H1 (cell line): Measurements from ENCODE around the gene ISOC2. TPM values are rescaled to one million over a fixed set of nuclear protein-coding genes. Genes with fewer than 3 reads are reported as not detected.

Experiments used
- CTCF ChIA-PET: fragments of 300-600 bp; sonication (Branson Sonifier 250); formaldehyde crosslinking; loops from one replicate; lab custom pipeline; 2021; ENCODE audit not compliant: partially characterized antibody; lab: Charles Lee
- POLR2A ChIA-PET: fragments of 300-600 bp; sonication (Branson Sonifier 250); formaldehyde crosslinking; loops from one replicate; lab custom pipeline; 2021; ENCODE audit warnings: inconsistent platforms; ENCODE audit not compliant: partially characterized antibody; lab: Charles Lee
- DNase-seq, 2 experiments: peaks; one replicate each; pipeline versions ENCODE4 v3.0.0 to v3.0.0-alpha.2; 2010 to 2022; ENCODE audit warnings: low spot score in 2 of 2, low read depth in 1 of 2, mixed read lengths in 1 of 2
- FAIRE-seq: peaks from 2 replicates; lab custom pipeline; 2011; peaks lifted over from hg19 to GRCh38; lab: Jason Lieb, UNC
- H2AFZ ChIP-seq: 2 replicates; pipeline ENCODE4 v1.8.1; 2012; ENCODE audit warnings: low read length, inconsistent platforms
- H2AK5ac ChIP-seq: 2 replicates; pipeline ENCODE4 v1.6.1; 2013; ENCODE audit warnings: low read depth, low read length
- H2BK120ac ChIP-seq: replicated peaks from 2 replicates; pipeline ENCODE3; 2013; ENCODE audit warnings: low read depth, low read length, inconsistent platforms
- H2BK12ac ChIP-seq: 2 replicates; pipeline ENCODE4 v1.6.1; 2013; ENCODE audit warnings: low read depth, low read length
- H2BK15ac ChIP-seq: 2 replicates; pipeline ENCODE4 v1.6.1; 2013; ENCODE audit warnings: low read length
- H2BK20ac ChIP-seq: 2 replicates; pipeline ENCODE4 v1.6.1; 2013; ENCODE audit warnings: low read length
- H2BK5ac ChIP-seq: 2 replicates; pipeline ENCODE4 v1.6.1; 2013; ENCODE audit warnings: low read depth, low read length
- H3K14ac ChIP-seq: 2 replicates; pipeline ENCODE4 v1.6.1; 2013; ENCODE audit warnings: inconsistent platforms; ENCODE audit not compliant: insufficient read length
- H3K18ac ChIP-seq: 2 replicates; pipeline ENCODE4 v1.6.1; 2013; ENCODE audit warnings: low read length; ENCODE audit errors: extremely low read depth
- H3K23ac ChIP-seq: 2 replicates; pipeline ENCODE4 v1.6.1; 2013; ENCODE audit warnings: inconsistent platforms; ENCODE audit not compliant: insufficient read length
- H3K23me2 ChIP-seq: 2 replicates; pipeline ENCODE4 v1.6.1; 2013; ENCODE audit warnings: low read depth, low read length
- H3K27ac ChIP-seq: 2 replicates; pipeline ENCODE4 v1.6.1; 2011; ENCODE audit warnings: low read depth, low read length, inconsistent platforms
- H3K27me3 ChIP-seq, 4 experiments: replicated peaks in 1 of 4; 1 replicate in 1 of 4; 2 replicates in 3 of 4; pipeline versions ENCODE4 v1.6.1 to v1.8.1; 2011 to 2013; ENCODE audit warnings: low read length in 3 of 4, mild to moderate bottlenecking in 3 of 4, inconsistent platforms in 2 of 4, mixed read lengths in 2 of 4, moderate library complexity in 1 of 4; ENCODE audit not compliant: control insufficient read depth in 3 of 4, insufficient read depth in 3 of 4; ENCODE audit errors: extremely low read depth in 1 of 4
- H3K36me3 ChIP-seq, 4 experiments: 2 replicates each; pipeline versions ENCODE4 v1.6.1 to v1.8.1; 2011 to 2013; ENCODE audit warnings: mild to moderate bottlenecking in 4 of 4, low read length in 3 of 4, moderate library complexity in 2 of 4, control low read depth in 1 of 4, inconsistent platforms in 1 of 4; ENCODE audit not compliant: insufficient read depth in 4 of 4, control insufficient read depth in 2 of 4
- H3K4ac ChIP-seq: replicated peaks from 2 replicates; pipeline ENCODE3; 2013; ENCODE audit warnings: low read length, low read depth, mixed read lengths, inconsistent platforms; ENCODE audit not compliant: insufficient read length
- H3K4me1 ChIP-seq, 4 experiments: replicated peaks in 1 of 4; 1 replicate in 1 of 4; 2 replicates in 3 of 4; pipeline versions ENCODE4 v1.6.1 to v1.8.1; 2011 to 2013; ENCODE audit warnings: low read length in 3 of 4, inconsistent platforms in 2 of 4, mixed read lengths in 1 of 4; ENCODE audit not compliant: insufficient read depth in 4 of 4, control insufficient read depth in 3 of 4
- H3K4me2 ChIP-seq, 2 experiments: 2 replicates each; pipeline versions ENCODE4 v1.6.1 to v1.8.1; 2011 to 2013; ENCODE audit warnings: low read depth in 2 of 2, low read length in 2 of 2, control low read depth in 1 of 2, inconsistent platforms in 1 of 2, mild to moderate bottlenecking in 1 of 2; ENCODE audit not compliant: insufficient read depth in 1 of 2
- H3K4me3 ChIP-seq, 4 experiments: fragments of 200-600, 300-600 bp in 1 of 4; sonication (generic), shearing (Covaris generic), sonication (Bioruptor Twin) in 1 of 4; 2 replicates each; pipeline versions ENCODE4 v1.5.1 to v1.8.1; 2011 to 2016; ENCODE audit warnings: low read length in 4 of 4, low read depth in 3 of 4, control low read depth in 2 of 4, inconsistent platforms in 2 of 4, mild to moderate bottlenecking in 2 of 4, mixed read lengths in 1 of 4, moderate library complexity in 1 of 4; ENCODE audit not compliant: insufficient read depth in 2 of 4; ENCODE audit errors: extremely low read depth in 1 of 4
- H3K56ac ChIP-seq: replicated peaks from 2 replicates; pipeline ENCODE3; 2013; ENCODE audit warnings: low read depth, mild to moderate bottlenecking, mixed read lengths, low read length, inconsistent platforms; ENCODE audit not compliant: insufficient read length
- H3K79me1 ChIP-seq: 2 replicates; pipeline ENCODE4 v1.6.1; 2013; ENCODE audit warnings: low read depth, low read length, control low read depth
- H3K79me2 ChIP-seq, 2 experiments: 2 replicates each; pipeline versions ENCODE4 v1.6.1 to v1.8.1; 2012 to 2013; ENCODE audit warnings: low read length in 2 of 2, mild to moderate bottlenecking in 2 of 2, inconsistent platforms in 1 of 2; ENCODE audit not compliant: insufficient read depth in 2 of 2, control insufficient read depth in 1 of 2
- H3K9ac ChIP-seq, 4 experiments: replicated peaks in 1 of 4; 1 replicate in 1 of 4; 2 replicates in 3 of 4; pipeline versions ENCODE4 v1.6.1 to v1.8.1; 2011 to 2013; ENCODE audit warnings: low read depth in 3 of 4, low read length in 3 of 4, control low read depth in 2 of 4, mild to moderate bottlenecking in 2 of 4, moderate library complexity in 2 of 4, inconsistent platforms in 1 of 4; ENCODE audit errors: extremely low read depth in 1 of 4
- H3K9me3 ChIP-seq, 2 experiments: 2 replicates each; pipeline versions ENCODE4 v1.6.1 to v1.8.1; 2012 to 2013; ENCODE audit warnings: mild to moderate bottlenecking in 2 of 2, moderate library complexity in 2 of 2, control low read depth in 1 of 2, inconsistent platforms in 1 of 2, low read depth in 1 of 2, low read length in 1 of 2, mixed read lengths in 1 of 2; ENCODE audit not compliant: insufficient read depth in 2 of 2
- H4K20me1 ChIP-seq, 2 experiments: replicated peaks in 1 of 2; 2 replicates each; pipeline versions ENCODE3 to v1.8.1; 2011 to 2013; ENCODE audit warnings: inconsistent platforms in 2 of 2, low read length in 2 of 2, mild to moderate bottlenecking in 1 of 2; ENCODE audit not compliant: insufficient read depth in 2 of 2, control insufficient read depth in 1 of 2
- H4K5ac ChIP-seq: 2 replicates; pipeline ENCODE4 v1.6.1; 2013; ENCODE audit warnings: low read length, low read depth, mixed read lengths, inconsistent platforms; ENCODE audit not compliant: insufficient read length
- H4K8ac ChIP-seq: 2 replicates; pipeline ENCODE4 v1.8.0; 2013; ENCODE audit warnings: mild to moderate bottlenecking, moderate library complexity, low read length, inconsistent platforms; ENCODE audit not compliant: insufficient read depth; ENCODE audit errors: extremely low read depth
- H4K91ac ChIP-seq: replicated peaks from 2 replicates; pipeline ENCODE3; 2013; ENCODE audit warnings: low read length, mixed read lengths, inconsistent platforms; ENCODE audit not compliant: insufficient read length
- EGR1 ChIP-seq: IDR thresholded peaks from 2 replicates; pipeline ENCODE4 v1.6.1; 2011; ENCODE audit warnings: low read depth, low read length, borderline replicate concordance
- POLR2AphosphoS5 ChIP-seq: IDR thresholded peaks from 2 replicates; pipeline ENCODE4 v1.6.1; 2011; ENCODE audit warnings: low read depth, low read length
- POU5F1 ChIP-seq: IDR thresholded peaks from 2 replicates; pipeline ENCODE4 v1.6.1; 2011; ENCODE audit warnings: low read depth, mild to moderate bottlenecking, low read length, moderate library complexity
- RBBP5 ChIP-seq: IDR thresholded peaks from 2 replicates; pipeline ENCODE4 v1.7.1; 2012; ENCODE audit warnings: low read depth, mild to moderate bottlenecking, inconsistent platforms, low read length, moderate library complexity, borderline replicate concordance
- WGBS, 2 experiments: shearing (Covaris generic) in 1 of 2; methylation state at CpG; one replicate each; pipeline versions ENCODE4 v1.1.6 to v1.1.7; 2013 to 2015; ENCODE audit warnings: low lambda C conversion rate in 2 of 2, mixed read lengths in 2 of 2, inconsistent platforms in 1 of 2, low coverage in 1 of 2, missing lambda C conversion rate in 1 of 2; ENCODE audit not compliant: insufficient replicate concordance in 2 of 2, insufficient coverage in 1 of 2, insufficient read length in 1 of 2; ENCODE audit errors: extremely low coverage in 1 of 2, missing lambda C conversion rate in 1 of 2; 5-methylcytosine and 5-hydroxymethylcytosine counted together
- polyA plus RNA-seq, 7 experiments: library from polyadenylated mRNA; depleted of rRNA in 3 of 7; stranded (reverse) in 5 of 7; unstranded in 2 of 7; fragments of >200 nt in 5 of 7; fragments of 200-250 nt in 2 of 7; gene quantifications; 1 replicate in 5 of 7; 2 replicates in 1 of 7; 4 replicates in 1 of 7; pipeline versions ENCODE4 v1.2.1 to v1.2.3, GENCODE V29; 2011 to 2013; ENCODE audit warnings: missing spikeins in 2 of 7, mixed read lengths in 2 of 7
- total RNA-seq: library from RNA; stranded (reverse); fragmentation: NEBNext Ultra II Directional; extraction: Animal tissue kit (Norgen Biotek cat#: 25700); gene quantifications from 2 replicates; pipeline ENCODE4 v1.2.1, GENCODE V29; 2021

The ISOC2 gene
- total and polyA plus RNA-seq, 2 of the 8 experiments (the other 6 are each of a cell fraction or from before 2014, with no cell fraction given) = 96.9 to 152 TPM

DNA sequence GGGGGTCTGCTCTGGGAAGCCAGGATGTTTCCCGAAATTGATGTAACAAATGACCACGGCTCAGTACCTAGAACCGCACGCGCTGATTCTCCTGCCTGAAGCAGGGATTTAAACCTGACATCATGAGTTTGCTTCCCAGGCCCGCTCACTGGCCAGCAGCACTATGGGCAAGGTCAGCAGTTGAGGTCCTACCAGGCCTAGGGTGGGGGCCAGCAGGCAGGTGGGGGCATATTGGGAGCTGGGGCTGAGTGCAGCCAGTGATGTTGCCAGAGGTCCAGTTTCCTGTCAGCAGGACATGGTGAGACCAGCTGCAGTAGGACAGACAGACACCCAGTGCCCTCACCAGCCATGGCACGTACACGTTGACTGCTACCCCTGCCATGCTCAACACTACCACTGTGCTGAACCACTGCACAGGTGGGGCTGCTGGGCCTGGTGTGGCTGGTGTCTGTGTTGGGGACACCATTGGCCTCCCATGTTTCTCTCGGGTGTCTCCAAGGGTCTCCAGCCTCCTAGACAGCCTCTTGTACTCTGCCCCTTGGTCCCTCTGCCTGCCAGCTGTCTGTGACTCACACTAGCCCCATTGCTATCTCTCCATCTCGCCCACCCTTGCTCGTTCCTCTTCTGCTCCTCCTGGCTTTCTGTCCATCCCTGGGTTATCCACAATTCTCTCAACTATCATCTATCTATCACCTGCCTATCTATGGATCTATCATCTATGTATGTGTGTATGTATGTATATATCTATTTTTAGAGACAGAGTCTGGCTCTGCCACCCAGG lies 4.2 kb upstream of the ISOC2 start:
- FAIRE-seq (no peak), DNase-seq (peak in 1 of 2 experiments; percentile 48)
- no peak overlapping the region for H3K4me2 ChIP-seq
- no peak overlapping the region for H3K14ac ChIP-seq
- H2BK120ac ChIP-seq = peak overlapping the region; percentile 6
- H4K91ac ChIP-seq = peak overlapping the region; percentile 97
- POLR2A ChIA-PET = interaction anchor here (1.1 to 2.9 kb wide), 3 partner anchors 11 to 58 kb away, joined by 3 to 8 read pairs (median 3); partner anchors contain the start of genes UBE2S and ZNF628
- H3K56ac ChIP-seq = no peak overlapping the region
- H2AK5ac ChIP-seq = peak overlapping the region; percentile 84
- peak overlapping the region; percentile 62; the same call in 1 of the 2 replicates for H2BK12ac ChIP-seq
- CTCF ChIA-PET = interaction anchor here (0.7 to 3.6 kb wide), 9 partner anchors 8 to 210 kb away, joined by 3 to 31 read pairs (median 10); partner anchors contain the start of genes NAT14, ZNF628 and ZNF865
- no peak overlapping the region for H3K18ac ChIP-seq
- no peak overlapping the region for H4K5ac ChIP-seq
- no peaks in the 10 kb centered on the region for H3K9me3 ChIP-seq
- H4K20me1 ChIP-seq = no peaks in the 10 kb centered on the region
- no peaks in the 10 kb centered on the region; a peak in 1 of 7 replicates for H3K27me3 ChIP-seq
- H3K23me2 ChIP-seq = peaks cover 1% of the 10 kb centered on the region; the same call in 1 of the 2 replicates
- H3K4me1 ChIP-seq = peaks cover 3 to 23% (median 14%) of the 10 kb centered on the region in 4 experiments
- no peak overlapping the region for H2AFZ ChIP-seq
- no peak overlapping the region for H3K27ac ChIP-seq
- no peak overlapping the region for H3K23ac ChIP-seq
- H3K4ac ChIP-seq = peak overlapping the region; percentile 65
- H3K36me3 ChIP-seq = no peaks in the 10 kb centered on the region
- 92% methylated on average over 11 of the region's 11 CpGs; no CpG with 5 or more reads in 1 of the 2 experiments for WGBS, 2 experiments
- H3K79me2 ChIP-seq = no peaks in the 10 kb centered on the region
- peak overlapping the region; percentile 83 for H2BK20ac ChIP-seq
- H4K8ac ChIP-seq = 0 out of 2 replicates have a peak overlapping the region, but pooled peaks have one; percentile 52
- peak overlapping the region; percentile 20; the same call in 1 of the 2 replicates for H2BK5ac ChIP-seq
- H3K4me3 ChIP-seq = no peak overlapping the region
- no peaks in the 10 kb centered on the region for H3K79me1 ChIP-seq
- H3K9ac ChIP-seq = no peak overlapping the region
- 0 out of 2 replicates have a peak, but pooled peaks have one; percentile 7 for TF ChIP-seq RBBP5
- TF ChIP-seq EGR1 = no peak
- no peak for TF ChIP-seq POLR2AphosphoS5
- no peak for TF ChIP-seq POU5F1
- H2BK15ac ChIP-seq = peak overlapping the region; percentile 50
